ENCODE results near the gene CPD.

DNA sequence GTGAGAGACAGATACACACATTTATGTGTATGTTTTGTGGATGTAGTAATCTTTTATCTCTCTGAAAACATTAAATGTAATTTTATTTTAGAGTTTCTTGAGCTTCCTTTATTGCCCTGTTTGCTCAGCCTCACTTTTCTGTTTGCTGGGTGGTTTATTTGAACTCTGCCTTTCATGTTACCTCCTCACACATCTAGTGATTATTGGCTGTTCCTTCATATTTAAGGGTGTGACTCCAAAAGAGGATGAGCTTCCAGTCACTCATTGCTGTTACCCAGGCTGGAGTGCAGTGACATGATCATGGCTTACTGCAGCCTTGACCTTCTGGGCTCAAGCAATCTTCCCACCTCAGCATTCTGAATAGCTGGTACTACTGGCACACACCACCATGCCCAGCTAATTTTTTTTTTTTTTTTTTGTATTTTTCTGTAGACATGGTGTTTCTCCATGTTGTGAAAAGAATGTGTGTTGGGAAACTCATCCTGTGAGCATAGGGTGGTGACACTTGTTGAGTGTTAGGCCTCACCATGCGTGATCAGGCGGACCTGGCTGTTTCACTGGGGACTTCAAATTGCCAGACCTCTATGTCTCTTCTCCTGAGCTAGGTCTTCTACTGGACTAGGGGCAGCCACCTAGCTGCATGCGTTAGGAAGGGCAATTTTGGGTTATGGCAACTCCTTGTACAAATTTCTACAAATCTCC, 136.3 kb downstream of the CPD start:
- TF ChIP-seq POLR2A (IDR thresholded peaks at IDR 0.05) (no peak), CTCF (IDR thresholded peaks at IDR 0.05) (no peak), EP300 (IDR thresholded peaks at IDR 0.05) (no peak), POLR2AphosphoS5 (IDR thresholded peaks at IDR 0.05) (no peak)
